ENCODE data around the gene SLC12A3.

Gene SLC12A3

GRCh38 chr16:56961386-56961785, 96.4 kb downstream of the SLC12A3 start:
- Histone ChIP-seq H3K4me1 (ENCODE audit: control insufficient read depth, insufficient read depth, low read length) (no peaks in the 10 kb centered on the region), H3K9ac (ENCODE audit: low read depth, low read length) (no peak overlapping the region), H3K36me3 (ENCODE audit: control insufficient read depth, insufficient read depth, low read length) (no peaks in the 10 kb centered on the region), H3K9me3 (ENCODE audit: control insufficient read depth, insufficient read depth, low read length) (no peaks in the 10 kb centered on the region), H3K4me3 (ENCODE audit: low read depth, low read length) (no peak overlapping the region), H3K27me3 (ENCODE audit: control insufficient read depth, insufficient read depth, low read length) (no peaks in the 10 kb centered on the region)

DNA sequence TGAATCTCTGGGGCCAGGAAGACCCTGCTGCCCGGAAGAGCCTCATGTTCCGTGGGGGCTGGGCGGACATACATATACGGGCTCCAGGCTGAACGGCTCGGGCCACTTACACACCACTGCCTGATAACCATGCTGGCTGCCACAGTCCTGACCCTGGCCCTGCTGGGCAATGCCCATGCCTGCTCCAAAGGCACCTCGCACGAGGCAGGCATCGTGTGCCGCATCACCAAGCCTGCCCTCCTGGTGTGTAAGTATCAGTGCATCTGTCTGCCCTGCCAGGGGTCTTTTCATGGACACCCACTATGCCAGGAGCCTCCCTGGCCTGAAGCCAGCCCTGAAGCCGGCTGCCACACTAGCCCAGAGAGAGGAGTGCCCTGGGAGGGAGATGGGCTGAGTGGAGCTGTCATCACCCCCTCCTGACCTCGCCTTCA, 96.9 kb downstream of the SLC12A3 start, which contains the start of gene CETP:
CETP (plus strand) TSS at position 100 of the 431 bp plus-strand sequence; CDS start at position 130, 30 bp downstream.
- Histone ChIP-seq H3K9me3 (ENCODE audit: control insufficient read depth, insufficient read depth, low read length) (no peaks in the 10 kb centered on the region), H3K4me3 (ENCODE audit: low read depth, low read length) (no peak within 1 kb of the TSS), H3K36me3 (ENCODE audit: control insufficient read depth, insufficient read depth, low read length) (no peaks in the 10 kb centered on the region), H3K9ac (ENCODE audit: low read depth, low read length) (no peak within 1 kb of the TSS), H3K27me3 (ENCODE audit: control insufficient read depth, insufficient read depth, low read length) (no peaks in the 10 kb centered on the region), H3K4me1 (ENCODE audit: control insufficient read depth, insufficient read depth, low read length) (no peaks in the 10 kb centered on the region)

DNA sequence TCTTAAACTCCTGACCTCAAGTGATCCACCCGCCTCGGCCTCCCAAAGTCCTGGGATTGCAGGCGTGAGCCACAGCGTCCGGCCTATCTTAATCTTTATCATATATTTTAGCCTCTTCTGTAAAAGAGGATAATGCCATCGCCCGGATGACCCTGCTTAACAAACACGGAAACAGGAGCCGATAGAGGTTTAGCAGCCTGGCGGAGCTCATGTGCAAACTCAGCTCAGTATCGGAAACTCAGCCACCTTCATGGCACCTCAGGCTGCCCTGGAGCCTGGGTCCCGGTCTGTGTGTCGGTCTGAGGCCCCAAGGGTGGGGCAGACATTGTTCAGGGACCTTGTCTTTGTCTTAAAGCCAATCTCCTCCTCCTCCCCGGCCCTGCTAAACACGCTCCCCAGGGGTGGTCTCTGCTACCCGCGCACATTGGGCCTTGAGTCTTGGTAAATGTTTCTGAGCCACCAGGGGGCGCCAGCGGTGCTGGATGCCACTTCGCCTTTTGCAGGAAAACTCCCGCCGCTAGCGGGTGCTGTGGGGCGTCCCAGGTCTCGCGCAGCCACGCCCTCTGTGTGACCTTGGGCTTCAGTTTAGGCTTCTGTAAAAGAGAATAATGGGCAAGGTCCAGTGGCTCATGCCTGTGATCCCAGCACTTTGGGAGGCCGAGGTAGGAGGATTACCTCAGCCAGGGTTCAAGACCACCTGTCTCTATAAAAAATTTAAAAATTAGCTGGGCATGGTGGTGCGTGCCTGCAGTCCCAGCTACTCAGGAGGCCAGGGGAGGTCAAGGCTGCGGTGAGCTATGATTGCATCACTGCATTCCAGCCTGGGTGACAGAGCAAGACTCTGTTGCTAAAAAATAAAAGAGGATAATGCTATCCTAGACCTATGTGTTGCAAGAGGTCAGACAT, 99.5 kb downstream of the SLC12A3 start:
- Histone ChIP-seq H3K4me1 (ENCODE audit: control insufficient read depth, insufficient read depth, low read length) (no peaks in the 10 kb centered on the region), H3K36me3 (ENCODE audit: control insufficient read depth, insufficient read depth, low read length) (no peaks in the 10 kb centered on the region), H3K4me3 (ENCODE audit: low read depth, low read length) (no peak overlapping the region), H3K27me3 (ENCODE audit: control insufficient read depth, insufficient read depth, low read length) (no peaks in the 10 kb centered on the region), H3K9me3 (ENCODE audit: control insufficient read depth, insufficient read depth, low read length) (no peaks in the 10 kb centered on the region), H3K9ac (ENCODE audit: low read depth, low read length) (peak overlapping the region; percentile 37)

All from iPS-15b (cell line).